AG20443 (cell line): ENCODE measurements around the gene GIMAP8.
"Not testable (repeated sequence)": the region's sequence is repeated elsewhere in the genome, so short reads cannot be mapped to it uniquely, and the experiment has no call there.

Source experiments
- DNase-seq: peaks from one replicate; pipeline ENCODE4 v3.0.0; 2012; ENCODE audit warnings: low spot score, mixed read lengths

GIMAP8 gene

GRCh38 chr7:150514748-150515222 lies 64.4 kb downstream of the GIMAP8 start, which contains the start of gene GIMAP7:
Gene GIMAP7, plus strand, starts transcription at chr7:150514872. Its CDS starts 5,103 bp downstream, at chr7:150519975.
- DNase-seq, result no peak

GRCh38 chr7:150515248-150516147 lies 65.1 kb downstream of the GIMAP8 start:
- DNase-seq, result no peak

GRCh38 chr7:150516956-150517745 lies 66.7 kb downstream of the GIMAP8 start:
- no peak for DNase-seq

GRCh38 chr7:150519310-150519709 lies 68.9 kb downstream of the GIMAP8 start:
- no peak for DNase-seq

GRCh38 chr7:150520145-150520544 lies 69.7 kb downstream of the GIMAP8 start:
- no peak for DNase-seq

GRCh38 chr7:150522931-150523330 lies 72.5 kb downstream of the GIMAP8 start:
- not testable (repeated sequence) for DNase-seq

GRCh38 chr7:150524018-150524417 lies 73.6 kb downstream of the GIMAP8 start:
- DNase-seq, result no peak
